Kidney tubule cell (primary cell): ENCODE data around the gene BCL2L11.

ENCODE experiments used
- DNase-seq: peaks from one replicate; pipeline ENCODE4 v3.0.0-alpha.2; 2018; ENCODE audit warnings: low spot score

Gene BCL2L11

DNA sequence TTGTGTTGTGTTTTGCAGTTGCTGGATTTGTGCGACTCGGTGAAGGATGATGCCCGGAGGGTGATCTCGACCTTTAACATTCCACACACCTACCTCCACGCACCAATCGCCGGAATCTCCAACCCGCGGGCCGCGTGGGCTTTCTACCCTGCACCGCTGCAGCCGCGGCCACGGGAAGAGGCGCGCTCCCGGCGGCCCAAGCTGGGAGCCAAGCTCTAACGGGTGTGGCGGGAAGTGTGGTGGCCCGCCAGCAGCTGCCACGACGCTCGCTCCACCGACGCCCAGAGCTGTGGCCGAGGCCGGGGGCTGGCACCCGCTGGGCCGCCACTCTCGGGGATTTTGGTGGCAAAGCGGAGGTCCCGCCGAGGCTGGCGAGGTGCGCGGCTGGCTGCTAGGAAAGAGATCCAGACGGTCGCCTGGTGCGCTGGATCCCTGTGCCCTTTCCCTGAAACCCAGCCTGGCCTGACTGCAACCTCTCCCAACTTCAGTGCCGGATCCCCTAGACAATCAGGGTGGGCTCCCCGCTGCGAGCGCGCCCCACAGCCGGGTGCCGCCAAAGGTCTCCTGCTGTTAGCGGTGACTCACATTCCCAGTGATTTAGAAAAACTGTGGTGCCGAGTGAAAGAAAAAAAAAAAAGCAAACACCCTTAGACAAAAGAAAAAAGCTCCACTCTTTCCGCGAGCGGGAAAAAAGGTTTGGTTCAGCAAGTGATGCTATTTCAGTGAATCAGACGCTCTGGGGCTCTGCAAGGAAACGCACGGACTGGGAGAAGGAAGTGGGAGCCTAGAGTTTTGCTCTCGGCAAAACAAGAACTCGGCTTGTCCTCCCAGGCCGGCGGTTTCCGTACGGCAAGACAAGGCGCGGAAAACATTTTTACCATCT lies 2.9 kb upstream of the BCL2L11 start:
- peak; percentile 43 for DNase-seq

DNA sequence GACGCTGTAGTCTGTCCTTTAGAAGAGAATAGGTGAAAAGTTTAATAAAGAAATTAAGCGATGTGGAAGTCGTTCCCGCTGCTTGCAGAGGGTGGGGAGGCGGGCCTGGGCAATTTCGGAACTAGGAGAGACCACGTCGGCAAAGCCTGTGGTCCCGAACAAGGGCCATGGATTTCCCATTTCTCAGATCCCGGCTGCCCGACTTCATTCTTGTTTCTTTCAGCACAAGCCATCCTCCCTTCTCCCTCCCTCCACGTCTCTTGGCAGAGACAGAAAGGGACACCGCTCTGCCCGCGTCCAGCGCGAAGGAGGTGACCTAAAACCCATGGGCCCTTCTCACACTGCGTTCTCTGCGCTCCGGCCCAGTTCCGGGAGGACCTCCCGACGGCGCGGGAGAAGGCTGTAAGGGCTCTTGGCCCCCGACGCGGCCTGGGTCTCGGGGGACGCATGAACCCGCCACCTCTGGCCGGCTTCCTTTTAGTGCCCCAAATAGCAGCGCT lies 2.2 kb upstream of the BCL2L11 start:
- DNase-seq = no peak

DNA sequence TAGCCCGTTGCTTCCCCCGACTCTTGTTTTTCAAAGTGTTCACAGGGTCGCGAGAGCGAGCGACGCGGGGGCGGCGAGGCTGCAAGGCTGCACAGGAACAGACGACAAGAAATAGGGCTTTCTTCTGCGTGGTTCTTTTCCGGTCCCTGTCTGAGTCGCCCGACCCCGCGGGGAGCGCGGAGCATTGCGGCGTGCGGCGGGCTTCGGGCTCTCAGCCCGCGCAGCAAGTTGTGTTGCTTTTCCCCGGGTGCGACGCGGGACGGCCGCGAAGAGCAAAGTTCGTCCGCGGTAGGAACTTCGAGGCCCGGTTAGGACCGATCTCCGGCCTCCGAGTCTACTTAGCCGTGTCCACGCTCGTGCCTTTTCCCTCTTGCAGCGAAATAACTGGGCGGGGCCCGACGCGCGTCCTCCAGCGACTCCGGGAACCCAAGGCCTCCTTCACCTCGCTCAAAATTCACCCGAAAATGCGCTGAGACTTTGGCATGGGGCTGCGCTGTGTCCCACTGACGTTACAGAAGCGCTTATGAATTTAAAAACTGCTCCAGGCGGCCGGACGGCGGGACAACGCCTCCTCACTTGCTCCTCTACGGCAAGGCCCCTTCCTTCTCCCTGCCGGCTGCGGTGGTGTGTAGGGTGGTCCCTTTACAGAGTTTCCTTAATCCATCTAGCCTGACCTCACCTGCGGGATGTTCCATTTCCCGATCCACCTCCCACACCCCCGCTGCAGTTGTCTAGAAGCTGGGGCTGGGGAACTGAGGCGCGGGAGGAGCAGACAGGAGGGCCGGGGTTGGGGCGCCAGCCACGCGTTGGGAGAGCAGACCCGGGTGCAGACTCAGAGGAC lies 1.5 kb upstream of the BCL2L11 start:
- DNase-seq = no peak

GRCh38 chr2:111119822-111120252 lies 877 bp upstream of the BCL2L11 start:
- DNase-seq = no peak

DNA sequence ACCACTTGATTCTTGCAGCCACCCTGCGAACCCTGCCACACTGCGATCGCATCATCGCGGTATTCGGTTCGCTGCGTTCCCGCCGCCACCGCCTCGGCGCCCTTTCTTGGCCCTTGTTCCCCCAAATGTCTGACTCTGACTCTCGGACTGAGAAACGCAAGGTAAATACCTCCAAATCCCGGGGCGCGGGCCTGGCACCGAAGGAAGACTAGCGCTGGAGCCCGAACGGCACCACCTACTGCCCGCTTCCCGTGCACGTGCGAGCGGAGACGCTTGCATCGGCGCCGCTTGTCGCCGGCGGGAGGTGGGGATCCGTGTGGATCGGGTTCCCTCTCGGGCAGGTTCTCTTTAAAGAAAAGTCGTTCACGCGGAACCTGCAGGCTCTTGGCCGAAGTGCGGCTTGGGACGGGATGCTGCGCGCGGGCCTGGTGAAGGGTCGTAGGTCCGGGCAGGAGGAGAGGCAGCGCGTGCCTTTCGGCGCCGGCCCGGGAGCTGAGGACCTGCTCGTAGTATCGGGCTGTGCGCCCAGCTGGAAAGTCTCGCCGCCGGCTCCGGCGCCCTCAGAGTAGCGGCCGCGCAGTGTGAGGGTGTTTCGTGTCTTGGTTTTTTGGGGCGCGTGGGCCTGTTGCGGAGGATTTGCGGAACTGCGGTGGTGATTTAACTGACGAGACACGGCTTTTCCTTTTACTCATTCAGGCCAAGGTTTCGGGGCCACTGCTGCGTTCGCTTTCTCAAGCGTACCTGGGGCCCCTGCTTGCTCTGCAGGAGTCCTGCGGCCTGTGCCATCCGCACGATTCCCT lies 514 bp downstream of the BCL2L11 start:
- peak; percentile 59 for DNase-seq

DNA sequence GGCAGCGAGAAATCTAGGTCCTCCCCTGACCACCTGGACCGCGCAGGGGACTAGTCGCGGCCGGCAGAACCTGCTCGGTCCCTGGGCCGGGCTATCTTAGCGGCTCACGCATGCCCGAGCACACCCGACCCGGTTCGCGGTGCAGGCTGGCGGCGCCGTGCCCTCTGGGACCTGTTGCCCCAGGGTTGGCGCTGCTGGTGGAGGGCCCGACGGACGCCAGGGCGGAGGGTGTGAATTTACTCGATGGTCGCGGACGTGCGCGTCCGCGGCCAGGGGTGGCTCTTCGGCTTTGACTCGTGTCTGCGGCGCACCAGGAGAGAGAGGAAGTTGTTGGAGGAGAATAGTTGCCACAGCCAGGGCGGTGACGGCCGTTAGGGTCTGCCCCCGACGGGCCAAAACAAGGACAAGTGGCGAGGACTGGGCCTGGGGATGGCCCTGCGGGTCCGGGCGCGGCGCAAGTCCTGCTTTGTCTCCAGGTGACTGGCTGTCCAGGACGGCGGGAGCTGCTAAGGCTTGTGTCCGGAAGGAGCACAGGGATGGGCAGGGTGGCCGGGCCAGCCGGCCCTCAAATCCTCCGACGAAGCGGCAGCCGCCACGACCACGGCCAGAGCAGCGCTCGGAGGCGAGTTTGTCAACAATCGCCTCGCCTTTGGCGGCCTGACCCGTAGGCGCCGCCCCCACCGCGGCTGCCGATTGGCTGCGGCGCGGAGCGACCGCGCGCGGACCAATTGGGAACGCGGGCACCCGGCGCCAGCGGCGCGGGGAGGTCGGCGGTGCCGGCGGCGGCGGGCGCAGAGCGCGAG lies 1.3 kb downstream of the BCL2L11 start:
- peak; percentile 92 for DNase-seq

DNA sequence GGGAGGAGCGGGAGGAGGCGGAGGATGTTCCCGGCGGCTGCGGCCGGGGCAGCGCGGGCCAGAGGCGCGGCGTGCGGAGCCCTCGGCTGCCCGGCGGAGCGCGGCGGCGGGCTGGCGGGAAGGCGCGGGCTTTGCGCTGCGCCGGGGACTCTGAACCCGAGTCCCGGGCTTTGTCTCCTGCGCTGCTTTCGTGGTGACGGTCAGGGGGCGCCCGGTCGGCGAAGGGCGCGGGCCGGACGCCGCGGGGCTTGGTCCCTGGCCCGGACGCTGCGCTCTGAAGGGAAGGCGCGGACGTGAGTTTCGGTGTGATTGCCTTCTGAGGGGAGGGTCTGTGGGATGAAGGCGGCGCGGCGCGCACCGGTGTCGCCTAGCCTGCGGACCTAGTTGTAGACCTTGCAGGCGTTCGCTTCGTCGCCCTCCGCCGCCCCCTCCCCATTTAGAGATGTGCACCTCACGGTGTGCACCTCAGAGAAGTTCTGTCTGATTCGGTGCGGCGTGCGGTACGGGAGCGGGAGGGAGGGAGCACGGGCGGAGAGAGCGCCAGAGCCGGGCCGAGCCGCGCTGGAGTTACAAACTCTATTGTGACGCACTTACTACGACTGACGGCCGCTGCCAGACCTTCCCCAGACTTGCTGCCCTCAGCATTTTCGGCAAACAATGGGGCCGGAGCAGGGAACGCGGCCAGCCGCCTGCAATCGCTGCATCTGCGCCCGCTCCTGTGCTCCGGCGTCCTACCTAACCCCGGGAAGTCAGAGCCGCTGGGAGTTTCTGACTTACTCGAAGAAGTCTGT lies 2.1 kb downstream of the BCL2L11 start:
- DNase-seq = peak; percentile 79

DNA sequence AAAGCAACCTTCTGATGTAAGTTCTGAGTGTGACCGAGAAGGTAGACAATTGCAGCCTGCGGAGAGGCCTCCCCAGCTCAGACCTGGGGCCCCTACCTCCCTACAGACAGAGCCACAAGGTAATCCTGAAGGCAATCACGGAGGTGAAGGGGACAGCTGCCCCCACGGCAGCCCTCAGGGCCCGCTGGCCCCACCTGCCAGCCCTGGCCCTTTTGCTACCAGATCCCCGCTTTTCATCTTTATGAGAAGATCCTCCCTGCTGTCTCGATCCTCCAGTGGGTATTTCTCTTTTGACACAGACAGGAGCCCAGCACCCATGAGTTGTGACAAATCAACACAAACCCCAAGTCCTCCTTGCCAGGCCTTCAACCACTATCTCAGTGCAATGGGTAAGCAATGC lies 3.0 kb downstream of the BCL2L11 start:
- DNase-seq = no peak

GRCh38 chr2:111126581-111126980 lies 5.9 kb downstream of the BCL2L11 start:
- DNase-seq = no peak

- no peak for DNase-seq
Observed at GRCh38 chr2:111127351-111127750, 6.6 kb downstream of the BCL2L11 start.

- no peak for DNase-seq
Observed at GRCh38 chr2:111128096-111128495, 7.4 kb downstream of the BCL2L11 start.

DNA sequence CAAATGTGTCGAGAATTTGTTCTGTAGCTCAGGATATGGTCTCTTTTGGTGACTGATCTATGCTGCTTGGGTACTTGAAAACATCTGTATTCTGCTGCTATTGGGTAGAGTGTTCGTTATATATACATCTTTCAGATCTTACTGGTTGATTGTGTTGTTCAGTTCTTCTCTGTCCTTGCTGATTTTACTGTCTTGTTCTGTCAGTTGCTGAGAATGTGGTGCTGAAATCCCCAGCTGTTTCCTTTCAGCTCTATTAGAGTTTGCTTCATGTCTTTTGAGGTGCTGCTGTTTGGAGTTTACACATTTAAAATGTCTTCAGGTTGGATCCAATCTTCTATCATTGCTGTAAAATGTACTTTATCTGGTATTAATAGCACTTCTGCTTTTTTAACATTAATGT lies 12.9 kb downstream of the BCL2L11 start:
- no peak for DNase-seq

DNA sequence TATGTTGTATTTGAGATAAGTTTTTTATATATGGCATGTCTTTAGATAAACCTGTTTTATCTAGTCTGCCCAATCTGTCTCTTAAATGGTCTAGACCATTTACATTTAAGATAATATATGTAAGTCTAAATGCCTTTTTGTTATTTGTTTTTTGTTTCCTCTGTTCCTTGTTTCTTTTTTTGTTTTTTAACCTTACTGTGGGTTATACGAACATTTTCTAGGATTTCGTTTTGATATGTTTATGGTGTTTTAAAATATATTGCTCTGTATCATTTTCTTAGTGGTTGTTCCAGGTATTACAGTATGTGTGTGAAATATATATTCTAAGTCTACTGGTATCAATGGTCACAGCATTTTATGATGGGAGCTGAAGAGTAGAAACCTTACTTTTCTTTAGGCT lies 13.3 kb downstream of the BCL2L11 start:
- no peak for DNase-seq

DNA sequence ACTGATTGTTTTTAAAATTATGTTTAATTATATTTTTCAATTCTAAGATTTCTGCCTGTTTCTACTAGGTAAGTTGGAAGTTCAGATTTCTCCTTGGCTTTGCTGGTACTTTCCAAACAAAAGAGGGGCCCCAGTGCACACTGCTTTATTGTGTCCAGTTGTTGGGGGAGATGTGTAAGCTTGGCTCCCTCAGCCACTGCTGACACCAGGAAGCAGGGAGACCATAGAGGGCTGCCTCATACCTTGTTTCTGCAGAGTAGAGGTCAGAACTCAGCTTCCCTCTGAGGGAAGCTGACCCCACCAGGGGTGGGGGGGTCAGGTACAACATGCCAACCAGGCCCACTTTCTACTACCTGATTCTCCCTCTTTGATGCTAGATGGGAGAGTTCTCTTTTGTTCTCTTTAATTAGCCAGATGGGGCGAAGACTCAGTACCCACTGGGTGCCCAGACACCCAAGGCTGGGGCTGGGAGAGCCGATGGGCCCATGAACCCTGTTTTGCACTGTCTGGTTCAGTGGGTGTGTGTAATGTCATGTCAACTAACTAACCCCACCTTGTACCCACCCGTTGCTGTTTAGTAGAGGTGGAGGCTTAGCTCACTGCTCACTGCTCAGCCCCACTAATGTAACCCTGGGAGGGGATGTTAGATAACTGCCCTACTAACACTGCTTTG lies 14.7 kb downstream of the BCL2L11 start:
- DNase-seq = no peak

DNA sequence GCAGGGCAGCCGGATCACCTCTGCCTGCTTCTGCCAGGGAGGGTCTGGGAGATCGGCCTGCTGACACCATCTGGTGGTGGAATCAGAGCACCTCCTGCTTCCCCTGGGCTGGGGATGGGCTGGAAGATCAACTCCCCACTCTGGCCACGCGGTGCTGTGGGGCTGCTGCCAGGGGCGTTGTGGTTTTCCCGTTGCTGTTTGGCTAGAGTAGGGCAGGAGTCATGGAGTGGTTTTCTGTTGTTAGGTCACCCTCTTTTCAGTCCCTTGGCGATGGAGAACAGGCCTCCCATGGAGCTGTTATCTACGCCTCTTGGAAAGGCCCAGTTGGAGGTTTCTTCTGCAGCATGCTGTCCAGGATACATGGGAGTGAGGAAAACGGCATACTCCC lies 15.2 kb downstream of the BCL2L11 start:
- peak; percentile 19 for DNase-seq

DNA sequence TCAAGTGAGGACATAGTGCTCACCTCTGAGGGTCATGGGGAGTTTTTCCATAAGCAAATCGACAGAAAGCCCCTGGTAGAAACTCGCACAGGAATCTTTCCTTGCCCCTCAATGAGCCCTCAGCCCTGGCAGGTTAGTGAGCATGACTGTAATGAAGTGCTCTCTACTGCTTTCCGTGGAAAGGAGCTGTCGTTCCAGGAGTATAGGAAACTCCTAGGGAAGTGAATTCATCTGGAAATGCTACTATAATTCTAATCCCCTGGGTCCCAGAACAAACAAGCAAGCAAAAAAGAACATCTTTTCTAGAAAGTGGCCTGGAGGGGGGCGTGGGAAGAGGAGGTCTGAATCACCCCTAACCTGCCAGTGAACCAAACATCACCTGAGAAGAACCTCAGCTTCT lies 18.1 kb downstream of the BCL2L11 start:
- DNase-seq = no peak

GRCh38 chr2:111139637-111140317 lies 19.1 kb downstream of the BCL2L11 start:
- DNase-seq = no peak

- DNase-seq = no peak
Observed at GRCh38 chr2:111140815-111141214, 20.1 kb downstream of the BCL2L11 start.

DNA sequence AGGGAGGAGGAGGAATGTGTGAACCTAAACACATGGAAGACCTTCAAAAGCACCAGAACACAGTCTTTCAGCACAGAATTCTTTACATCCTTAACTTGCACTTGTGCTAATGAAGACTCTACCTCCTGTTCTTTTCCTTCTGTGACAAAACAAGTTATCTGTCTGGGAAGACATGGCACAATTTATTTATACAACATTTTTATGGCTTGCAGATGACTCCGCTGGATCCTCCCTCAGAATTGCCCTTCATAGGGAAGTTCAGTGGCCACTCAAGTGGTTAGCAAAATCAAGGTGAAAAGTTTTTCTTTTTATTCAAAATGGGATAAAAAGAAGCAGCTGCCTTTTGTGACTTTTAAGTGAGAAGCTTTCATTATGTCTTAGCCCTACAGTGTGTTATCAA lies 21.4 kb downstream of the BCL2L11 start:
- no peak for DNase-seq
